Type B pancreatic cell (in vitro differentiated cells): Measurements from ENCODE around the gene COMMD8. TPM values are rescaled to one million over a fixed set of nuclear protein-coding genes. Genes with fewer than 3 reads are reported as not detected.

Experiments used
- DNase-seq: peaks from one replicate; pipeline ENCODE4 v3.0.0; 2021; ENCODE audit warnings: mixed read lengths; ENCODE audit not compliant: unreplicated experiment; ENCODE audit errors: extremely low spot score
- H3K27ac Mint-ChIP-seq: 2 replicates; pipeline ENCODE4 v1.8.0; 2021; ENCODE audit warnings: mild to moderate bottlenecking, mixed read lengths
- H3K27me3 Mint-ChIP-seq: 2 replicates; pipeline ENCODE4 v1.8.0; 2021; ENCODE audit warnings: mixed read lengths
- H3K36me3 Mint-ChIP-seq: 2 replicates; pipeline ENCODE4 v1.8.0; 2021; ENCODE audit warnings: mixed read lengths
- H3K4me1 Mint-ChIP-seq: one replicate; pipeline ENCODE4 v1.8.0; 2021; ENCODE audit warnings: mixed read lengths; ENCODE audit not compliant: unreplicated experiment
- H3K4me3 Mint-ChIP-seq: 2 replicates; pipeline ENCODE4 v1.8.0; 2021; ENCODE audit warnings: mild to moderate bottlenecking, mixed read lengths
- H3K9me3 Mint-ChIP-seq: 2 replicates; pipeline ENCODE4 v1.8.0; 2021; ENCODE audit warnings: mixed read lengths
- CTCF ChIP-seq: fragments of 200-600 bp; sonication (generic); conservative IDR thresholded peaks from 2 replicates; pipeline ENCODE4 v1.5.0; 2021; ENCODE audit warnings: antibody characterized with exemption, mild to moderate bottlenecking
- long read RNA-seq: library from polyadenylated mRNA; unstranded; transcript quantifications from one replicate; pipeline ENCODE4 v2.0.0, GENCODE V29; 2020
- total RNA-seq: library from RNA; stranded (reverse); gene quantifications from 2 replicates; pipeline ENCODE4 v1.2.1, GENCODE V29; 2021; ENCODE audit warnings: low replicate concordance

COMMD8 gene
- 12.2 and 12.8 TPM in 2 replicates for total RNA-seq
- long read RNA-seq, transcript COMMD8-201 (5 exons, 1,469 nt): major isoform, 111 of 128 reads
- long read RNA-seq, partial matches to known transcripts: 3 of 128 reads
- long read RNA-seq, other reads (novel, unspliced or antisense): 13 of 128 reads

- Mint-ChIP-seq H3K27me3 (no peaks in the 10 kb centered on the region), H3K36me3 (peaks cover 12% of the 10 kb centered on the region), H3K9me3 (no peaks in the 10 kb centered on the region), H3K4me3 (peak within 1 kb of the TSS; percentile 91), H3K4me1 (peaks cover 14% of the 10 kb centered on the region), H3K27ac (peak within 1 kb of the TSS; percentile 71)
- TF ChIP-seq CTCF: peak; percentile 69
- DNase-seq: peak; percentile 96
Measured at GRCh38 chr4:47463235-47463956, at the start of gene COMMD8. TSS of gene COMMD8 (minus strand) at chr4:47463702. CDS start at chr4:47463651, 51 bp downstream.

- peaks cover 25% of the 10 kb centered on the region for H3K36me3 Mint-ChIP-seq
- no peak overlapping the region for H3K27ac Mint-ChIP-seq
- TF ChIP-seq CTCF: peak; percentile 42
- H3K4me3 Mint-ChIP-seq: no peak overlapping the region
- H3K27me3 Mint-ChIP-seq: no peaks in the 10 kb centered on the region
- H3K9me3 Mint-ChIP-seq: no peaks in the 10 kb centered on the region
- DNase-seq: no peak
- H3K4me1 Mint-ChIP-seq: peaks cover 19% of the 10 kb centered on the region
Measured at GRCh38 chr4:47510506-47511143, 47.1 kb upstream of the COMMD8 start.

GRCh38 chr4:47505666-47506065 is 42.2 kb upstream of the COMMD8 start:
- Mint-ChIP-seq H3K36me3 (no peaks in the 10 kb centered on the region), H3K4me3 (no peak overlapping the region), H3K9me3 (no peaks in the 10 kb centered on the region), H3K4me1 (peaks cover 6% of the 10 kb centered on the region), H3K27ac (no peak overlapping the region), H3K27me3 (no peaks in the 10 kb centered on the region)
- DNase-seq: no peak
- no peak for TF ChIP-seq CTCF

- TF ChIP-seq CTCF: no peak
- peaks cover under 1% of the 10 kb centered on the region for H3K4me1 Mint-ChIP-seq
- H3K27ac Mint-ChIP-seq: no peak overlapping the region
- no peaks in the 10 kb centered on the region for H3K36me3 Mint-ChIP-seq
- H3K4me3 Mint-ChIP-seq: no peak overlapping the region
- H3K9me3 Mint-ChIP-seq: no peaks in the 10 kb centered on the region
- no peaks in the 10 kb centered on the region for H3K27me3 Mint-ChIP-seq
- DNase-seq: no peak
Measured at GRCh38 chr4:47505147-47505546, 41.6 kb upstream of the COMMD8 start.

- Mint-ChIP-seq H3K4me1 (no peaks in the 10 kb centered on the region), H3K4me3 (no peak overlapping the region), H3K27me3 (no peaks in the 10 kb centered on the region), H3K9me3 (no peaks in the 10 kb centered on the region), H3K27ac (no peak overlapping the region), H3K36me3 (peaks cover 3% of the 10 kb centered on the region)
- DNase-seq: no peak
- no peak for TF ChIP-seq CTCF
Measured at GRCh38 chr4:47500776-47501175, 37.3 kb upstream of the COMMD8 start.
